Activated CD4-positive, alpha-beta T cell treated with anti-CD3 and anti-CD28 coated beads, Interleukin-2, amount 10 ng/mL, durations not matched to agents 24 days and 14 days (primary cell): ENCODE results near the gene C5orf47. TPM values are rescaled to one million over a fixed set of nuclear protein-coding genes. Genes with fewer than 3 reads are reported as not detected.
A peak's percentile ranks its signal among the peaks of the same experiment; 100 is the strongest.

Experiments
- DNase-seq: peaks from one replicate; pipeline ENCODE4 v3.0.0; 2022
- H3K27ac Mint-ChIP-seq: one replicate; pipeline ENCODE4 v1.8.0; 2022; ENCODE audit warnings: mild to moderate bottlenecking, mixed read lengths
- H3K27me3 Mint-ChIP-seq: one replicate; pipeline ENCODE4 v1.8.0; 2022; ENCODE audit warnings: mixed read lengths
- H3K36me3 Mint-ChIP-seq: one replicate; pipeline ENCODE4 v1.8.0; 2022; ENCODE audit warnings: low read depth, mild to moderate bottlenecking, mixed read lengths
- H3K4me1 Mint-ChIP-seq: one replicate; pipeline ENCODE4 v1.8.0; 2021; ENCODE audit warnings: mixed read lengths
- H3K4me3 Mint-ChIP-seq: one replicate; pipeline ENCODE4 v1.8.0; 2022; ENCODE audit warnings: mild to moderate bottlenecking, moderate library complexity, mixed read lengths
- H3K9me3 Mint-ChIP-seq: one replicate; pipeline ENCODE4 v1.8.0; 2021; ENCODE audit warnings: mixed read lengths
- intact Hi-C: fragments of 100-400 bp; cut with micrococcal nuclease; formaldehyde crosslinking; loops from one replicate; pipeline ENCODE4 v1.15.1; 2023
- total RNA-seq: library from RNA; stranded (reverse); gene quantifications from 2 replicates; pipeline ENCODE4 v1.2.3, GENCODE V29; 2022

Gene C5orf47
- total RNA-seq, 1 donor from 2014 or later: not detected

- Mint-ChIP-seq H3K4me3 (no peak overlapping the region), H3K9me3 (no peaks in the 10 kb centered on the region), H3K4me1 (peaks cover 3% of the 10 kb centered on the region), H3K27me3 (no peaks in the 10 kb centered on the region), H3K27ac (no peak overlapping the region), H3K36me3 (no peaks in the 10 kb centered on the region)
- DNase-seq: no peak
- intact Hi-C loops: no loop called here
Observed at GRCh38 chr5:173963182-173963838, 25.7 kb upstream of the C5orf47 start.

- H3K27ac Mint-ChIP-seq: no peak overlapping the region
- H3K36me3 Mint-ChIP-seq: no peaks in the 10 kb centered on the region
- intact Hi-C loops: no loop called here
- no peaks in the 10 kb centered on the region for H3K27me3 Mint-ChIP-seq
- DNase-seq: peak; percentile 63
- peaks cover 3% of the 10 kb centered on the region for H3K4me1 Mint-ChIP-seq
- no peak overlapping the region for H3K4me3 Mint-ChIP-seq
- no peaks in the 10 kb centered on the region for H3K9me3 Mint-ChIP-seq
Observed at GRCh38 chr5:173963867-173964441, 25.0 kb upstream of the C5orf47 start.

GRCh38 chr5:173964506-173964905 lies 24.5 kb upstream of the C5orf47 start:
- no peak for DNase-seq
- Mint-ChIP-seq H3K9me3 (no peaks in the 10 kb centered on the region), H3K27me3 (no peaks in the 10 kb centered on the region), H3K4me3 (no peak overlapping the region), H3K4me1 (peaks cover 3% of the 10 kb centered on the region), H3K27ac (no peak overlapping the region), H3K36me3 (no peaks in the 10 kb centered on the region)
- intact Hi-C loops: no loop called here

GRCh38 chr5:173967241-173967640 lies 21.7 kb upstream of the C5orf47 start:
- Mint-ChIP-seq H3K27ac (no peak overlapping the region), H3K27me3 (no peaks in the 10 kb centered on the region), H3K36me3 (no peaks in the 10 kb centered on the region), H3K4me3 (no peak overlapping the region), H3K4me1 (peaks cover 5% of the 10 kb centered on the region), H3K9me3 (no peaks in the 10 kb centered on the region)
- intact Hi-C loops: no loop called here
- no peak for DNase-seq

GRCh38 chr5:173968154-173968797 lies 20.7 kb upstream of the C5orf47 start:
- intact Hi-C loops: no loop called here
- H3K27me3 Mint-ChIP-seq: no peaks in the 10 kb centered on the region
- H3K36me3 Mint-ChIP-seq: no peaks in the 10 kb centered on the region
- H3K9me3 Mint-ChIP-seq: no peaks in the 10 kb centered on the region
- no peak overlapping the region for H3K27ac Mint-ChIP-seq
- H3K4me3 Mint-ChIP-seq: no peak overlapping the region
- peaks cover 10% of the 10 kb centered on the region for H3K4me1 Mint-ChIP-seq
- no peak for DNase-seq

- no peak overlapping the region for H3K4me3 Mint-ChIP-seq
- H3K4me1 Mint-ChIP-seq: peaks cover 13% of the 10 kb centered on the region
- H3K36me3 Mint-ChIP-seq: no peaks in the 10 kb centered on the region
- peaks cover 7% of the 10 kb centered on the region for H3K27me3 Mint-ChIP-seq
- intact Hi-C loops: loop anchor here (5.0 kb wide), 2 partner anchors 52 to 82 kb away; partner anchors contain the start of gene CPEB4
- no peaks in the 10 kb centered on the region for H3K9me3 Mint-ChIP-seq
- no peak overlapping the region for H3K27ac Mint-ChIP-seq
- no peak for DNase-seq
Observed at GRCh38 chr5:173969167-173970049, 19.6 kb upstream of the C5orf47 start.

- H3K36me3 Mint-ChIP-seq: no peaks in the 10 kb centered on the region
Observed at GRCh38 chr5:173970878-173971650, 17.9 kb upstream of the C5orf47 start.

GRCh38 chr5:173971681-173972345 lies 17.2 kb upstream of the C5orf47 start:
- H3K9me3 Mint-ChIP-seq: no peaks in the 10 kb centered on the region
- H3K27me3 Mint-ChIP-seq: peaks cover 23% of the 10 kb centered on the region
- H3K27ac Mint-ChIP-seq: no peak overlapping the region
- no peak for DNase-seq
- intact Hi-C loops: loop anchor here (5.0 kb wide), 2 partner anchors 55 to 85 kb away; partner anchors contain the start of gene CPEB4
- H3K36me3 Mint-ChIP-seq: no peaks in the 10 kb centered on the region
- H3K4me3 Mint-ChIP-seq: no peak overlapping the region
- H3K4me1 Mint-ChIP-seq: peaks cover 13% of the 10 kb centered on the region

More at GRCh38 chr5:173970878-173971650, 17.9 kb upstream of the C5orf47 start:
- Mint-ChIP-seq H3K9me3 (no peaks in the 10 kb centered on the region), H3K4me1 (peaks cover 13% of the 10 kb centered on the region), H3K27ac (no peak overlapping the region), H3K4me3 (no peak overlapping the region), H3K27me3 (peaks cover 15% of the 10 kb centered on the region)
- intact Hi-C loops: loop anchor here (5.0 kb wide), 2 partner anchors 54 to 84 kb away; partner anchors contain the start of gene CPEB4
- DNase-seq: no peak

- H3K4me3 Mint-ChIP-seq: peak overlapping the region; percentile 84
- intact Hi-C loops: loop anchor here (5.0 kb wide), 2 partner anchors 55 to 85 kb away; partner anchors contain the start of gene CPEB4
- peaks cover 13% of the 10 kb centered on the region for H3K4me1 Mint-ChIP-seq
Observed at GRCh38 chr5:173972607-173972924, 16.4 kb upstream of the C5orf47 start.

GRCh38 chr5:173972925-173973615 lies 15.9 kb upstream of the C5orf47 start:
- Mint-ChIP-seq H3K9me3 (no peaks in the 10 kb centered on the region), H3K4me1 (peaks cover 13% of the 10 kb centered on the region), H3K27ac (no peak overlapping the region), H3K27me3 (peaks cover 29% of the 10 kb centered on the region), H3K4me3 (peak overlapping the region; percentile 84), H3K36me3 (no peaks in the 10 kb centered on the region)
- DNase-seq: peak; percentile 91
- intact Hi-C loops: loop anchor here (1.0 to 5.0 kb wide), 3 partner anchors 56 to 354 kb away; partner anchors contain the start of gene CPEB4

More at GRCh38 chr5:173972607-173972924, 16.4 kb upstream of the C5orf47 start:
- no peak for DNase-seq
- H3K9me3 Mint-ChIP-seq: no peaks in the 10 kb centered on the region
- H3K36me3 Mint-ChIP-seq: no peaks in the 10 kb centered on the region
- H3K27me3 Mint-ChIP-seq: peaks cover 25% of the 10 kb centered on the region
- no peak overlapping the region for H3K27ac Mint-ChIP-seq

- H3K9me3 Mint-ChIP-seq: no peaks in the 10 kb centered on the region
- H3K27me3 Mint-ChIP-seq: peaks cover 32% of the 10 kb centered on the region
- DNase-seq: no peak
- H3K27ac Mint-ChIP-seq: no peak overlapping the region
- intact Hi-C loops: loop anchor here (1.0 to 5.0 kb wide), 3 partner anchors 56 to 354 kb away; partner anchors contain the start of gene CPEB4
- peak overlapping the region; percentile 84 for H3K4me3 Mint-ChIP-seq
- peaks cover 13% of the 10 kb centered on the region for H3K4me1 Mint-ChIP-seq
- H3K36me3 Mint-ChIP-seq: no peaks in the 10 kb centered on the region
Observed at GRCh38 chr5:173973616-173973969, 15.4 kb upstream of the C5orf47 start.

- Mint-ChIP-seq H3K27me3 (peaks cover 42% of the 10 kb centered on the region), H3K4me1 (peaks cover 13% of the 10 kb centered on the region), H3K36me3 (no peaks in the 10 kb centered on the region), H3K9me3 (no peaks in the 10 kb centered on the region), H3K27ac (no peak overlapping the region), H3K4me3 (no peak overlapping the region)
- DNase-seq: peak; percentile 43
- intact Hi-C loops: loop anchor here (5.0 kb wide), 2 partner anchors 57 to 87 kb away; partner anchors contain the start of gene CPEB4
Observed at GRCh38 chr5:173974688-173975239, 14.2 kb upstream of the C5orf47 start.
